ENCODE results near the gene AHCYL1.

DNA sequence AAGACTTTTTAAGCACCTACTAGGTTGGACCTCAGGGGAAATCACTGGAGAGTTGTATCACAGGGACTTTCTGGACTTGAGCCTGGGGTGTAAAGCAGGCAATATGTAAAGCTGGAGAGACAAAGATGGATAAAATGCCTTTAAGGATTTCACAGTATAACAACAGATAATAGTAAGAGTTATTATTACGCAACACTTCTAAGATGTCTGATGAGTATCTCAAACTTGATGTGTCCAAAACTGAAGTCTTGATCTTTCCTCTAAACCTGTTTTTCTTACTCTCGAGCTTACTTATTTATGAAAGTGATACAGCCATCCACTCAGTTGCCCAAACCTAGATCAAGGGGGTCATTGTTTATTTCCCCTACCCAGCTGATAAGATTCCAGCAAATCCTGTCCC lies 47.8 kb downstream of the AHCYL1 start:
- no peak for TF ChIP-seq POLR2AphosphoS5 (IDR thresholded peaks at IDR 0.05)
- TF ChIP-seq, protein P1, sequence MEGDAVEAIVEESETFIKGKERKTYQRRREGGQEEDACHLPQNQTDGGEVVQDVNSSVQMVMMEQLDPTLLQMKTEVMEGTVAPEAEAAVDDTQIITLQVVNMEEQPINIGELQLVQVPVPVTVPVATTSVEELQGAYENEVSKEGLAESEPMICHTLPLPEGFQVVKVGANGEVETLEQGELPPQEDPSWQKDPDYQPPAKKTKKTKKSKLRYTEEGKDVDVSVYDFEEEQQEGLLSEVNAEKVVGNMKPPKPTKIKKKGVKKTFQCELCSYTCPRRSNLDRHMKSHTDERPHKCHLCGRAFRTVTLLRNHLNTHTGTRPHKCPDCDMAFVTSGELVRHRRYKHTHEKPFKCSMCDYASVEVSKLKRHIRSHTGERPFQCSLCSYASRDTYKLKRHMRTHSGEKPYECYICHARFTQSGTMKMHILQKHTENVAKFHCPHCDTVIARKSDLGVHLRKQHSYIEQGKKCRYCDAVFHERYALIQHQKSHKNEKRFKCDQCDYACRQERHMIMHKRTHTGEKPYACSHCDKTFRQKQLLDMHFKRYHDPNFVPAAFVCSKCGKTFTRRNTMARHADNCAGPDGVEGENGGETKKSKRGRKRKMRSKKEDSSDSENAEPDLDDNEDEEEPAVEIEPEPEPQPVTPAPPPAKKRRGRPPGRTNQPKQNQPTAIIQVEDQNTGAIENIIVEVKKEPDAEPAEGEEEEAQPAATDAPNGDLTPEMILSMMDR (IDR thresholded peaks at IDR 0.05): no peak

All from stomach (tissue), 4 donors.